B cell (primary cell): Measurements from ENCODE around the gene PAPSS2.

ENCODE experiments used
- CTCF ChIP-seq: fragments of 200-600 bp; IDR thresholded peaks from one replicate; pipeline ENCODE4 v1.8.0; 2022; ENCODE audit warnings: antibody characterized with exemption, mild to moderate bottlenecking
- EZH2 ChIP-seq: IDR thresholded peaks from 2 replicates; pipeline ENCODE4 v1.6.1; 2012; ENCODE audit warnings: borderline replicate concordance, low read depth, mild to moderate bottlenecking, moderate library complexity, low read length; ENCODE audit not compliant: insufficient read depth, poor library complexity, severe bottlenecking

GRCh38 chr10:87691506-87692070 lies 31.9 kb downstream of the PAPSS2 start:
- TF ChIP-seq EZH2 (no peak), CTCF (no peak)
